Ureter (tissue), 1 donor: ENCODE measurements around the gene CCDC59. TPM values are rescaled to one million over a fixed set of nuclear protein-coding genes. Genes with fewer than 3 reads are reported as not detected.

Experiments used
- DNase-seq: peaks from one replicate; pipeline ENCODE4 v3.0.0-alpha.2; 2020; ENCODE audit warnings: low spot score
- total RNA-seq: library from RNA; stranded (reverse); gene quantifications from one replicate; pipeline ENCODE4 v1.2.4, GENCODE V29; 2023
- donor health status: DM: yes; HTN: yes; CAD: no.

The CCDC59 gene
- total RNA-seq, 1 donor from 2014 or later = 33.5 TPM

DNA sequence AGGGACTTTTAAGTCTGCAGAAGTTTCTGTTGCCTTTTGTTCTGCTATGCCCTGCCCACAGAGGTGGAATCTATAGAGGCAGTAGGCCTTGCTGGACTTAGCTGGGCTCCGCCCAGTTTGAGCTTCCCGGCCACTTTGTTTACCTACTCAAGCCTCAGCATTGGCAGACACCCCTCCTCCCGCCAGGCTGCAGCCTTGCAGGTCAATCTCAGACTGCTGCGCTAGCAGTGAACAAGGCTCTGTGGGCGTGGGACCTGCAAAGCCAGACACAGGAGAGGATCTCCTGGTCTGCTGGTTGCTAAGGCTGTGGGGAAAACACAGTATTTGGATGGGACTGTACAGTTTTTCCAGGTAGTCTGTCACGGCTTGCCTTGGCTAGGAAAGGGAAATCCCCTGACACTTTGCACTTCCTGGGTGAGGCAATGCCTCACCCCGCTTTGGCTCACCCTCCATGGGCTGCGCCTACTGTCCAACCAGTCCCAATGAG is 43.7 kb downstream of the CCDC59 start:
- no peak for DNase-seq

Other genes starting within 250 kb of the CCDC59 start
- 17.5 TPM for gene METTL25, start 142 bp upstream of the CCDC59 start, total RNA-seq